Neural progenitor cell (in vitro differentiated cells): Measurements from ENCODE around the gene ACOX3. TPM values are rescaled to one million over a fixed set of nuclear protein-coding genes. Genes with fewer than 3 reads are reported as not detected.
"Not testable (repeated sequence)": the region's sequence is repeated elsewhere in the genome, so short reads cannot be mapped to it uniquely, and the experiment has no call there.

Source experiments
- DNase-seq: peaks from one replicate; pipeline ENCODE4 v3.0.0-alpha.2; 2016; ENCODE audit warnings: low spot score
- H2AFZ ChIP-seq: fragments of 200-600 bp; sonication (generic); replicated peaks from 2 replicates; pipeline ENCODE4 v1.6.1; 2016; ENCODE audit warnings: antibody characterized with exemption
- H3F3A ChIP-seq: fragments of 200-600 bp; sonication (generic); 2 replicates; pipeline ENCODE4 v1.6.1; 2016; ENCODE audit warnings: antibody characterized with exemption, low read depth
- H3K27ac ChIP-seq: fragments of 200-600 bp; sonication (generic); 2 replicates; pipeline ENCODE4 v1.5.1; 2016; ENCODE audit warnings: mild to moderate bottlenecking
- H3K27me3 ChIP-seq: fragments of 200-600 bp; sonication (generic); 2 replicates; pipeline ENCODE4 v1.6.1; 2016; ENCODE audit warnings: mild to moderate bottlenecking, moderate library complexity
- H3K36me3 ChIP-seq: fragments of 200-600 bp; sonication (generic); 2 replicates; pipeline ENCODE4 v1.5.1; 2016
- H3K4me1 ChIP-seq: fragments of 200-600 bp; sonication (generic); 2 replicates; pipeline ENCODE4 v1.6.1; 2016; ENCODE audit warnings: mixed run types
- H3K4me2 ChIP-seq: fragments of 200-600 bp; sonication (generic); 2 replicates; pipeline ENCODE4 v1.6.1; 2016
- H3K4me3 ChIP-seq: fragments of 200-600 bp; sonication (generic); 2 replicates; pipeline ENCODE4 v1.5.1; 2016
- H3K79me2 ChIP-seq: fragments of 200-600 bp; sonication (generic); 2 replicates; pipeline ENCODE4 v1.6.1; 2016; ENCODE audit warnings: low read depth
- H3K9ac ChIP-seq: fragments of 200-600 bp; sonication (generic); 2 replicates; pipeline ENCODE4 v1.6.1; 2016
- H3K9me3 ChIP-seq: fragments of 200-600 bp; sonication (generic); 2 replicates; pipeline ENCODE4 v1.5.1; 2016; ENCODE audit warnings: low read depth
- H4K20me1 ChIP-seq: fragments of 200-600 bp; sonication (generic); 2 replicates; pipeline ENCODE4 v1.6.1; 2016; ENCODE audit warnings: low read depth
- H3K27ac Mint-ChIP-seq: 3 replicates; pipeline ENCODE4 v1.8.0; 2021; ENCODE audit warnings: mixed read lengths
- H3K27me3 Mint-ChIP-seq: 2 replicates; pipeline ENCODE4 v1.8.0; 2022; ENCODE audit warnings: low read depth, mild to moderate bottlenecking, inconsistent platforms, moderate library complexity, mixed read lengths; ENCODE audit not compliant: insufficient read depth
- H3K36me3 Mint-ChIP-seq: 3 replicates; pipeline ENCODE4 v1.8.0; 2021; ENCODE audit warnings: mixed read lengths
- H3K4me1 Mint-ChIP-seq: 3 replicates; pipeline ENCODE4 v1.8.0; 2021; ENCODE audit warnings: mixed read lengths
- H3K4me3 Mint-ChIP-seq: 3 replicates; pipeline ENCODE4 v1.8.0; 2021; ENCODE audit warnings: mild to moderate bottlenecking, moderate library complexity, mixed read lengths
- H3K9me3 Mint-ChIP-seq: 3 replicates; pipeline ENCODE4 v1.8.0; 2020; ENCODE audit warnings: mixed read lengths
- EZH2 ChIP-seq: fragments of 200-600 bp; sonication (generic); IDR thresholded peaks from 2 replicates; pipeline ENCODE4 v1.6.1; 2017; ENCODE audit warnings: antibody characterized with exemption, mild to moderate bottlenecking, moderate library complexity
- EZH2phosphoT487 ChIP-seq: fragments of 200-600 bp; sonication (generic); IDR thresholded peaks from 2 replicates; pipeline ENCODE4 v1.6.1; 2017; ENCODE audit warnings: antibody characterized with exemption
- total RNA-seq: library from RNA; depleted of rRNA; stranded (reverse); fragments of >200 nt; gene quantifications from 2 replicates; pipeline ENCODE4 v1.2.3, GENCODE V29; 2015; ENCODE audit warnings: low replicate concordance
- TF ChIP-seq, protein P1 (sequence below): fragments of 200-600 bp; sonication (generic); IDR thresholded peaks from 2 replicates; pipeline ENCODE4 v1.5.1; 2017; ENCODE audit warnings: antibody characterized with exemption, mild to moderate bottlenecking

Gene ACOX3
- total RNA-seq, 1 donor from 2014 or later = 14.0 TPM

- no peak for DNase-seq
- H3K4me3 Mint-ChIP-seq = no peak overlapping the region
- Histone ChIP-seq H3K36me3 (no peaks in the 10 kb centered on the region), H3K4me1 (no peaks in the 10 kb centered on the region), H3K27me3 (no peaks in the 10 kb centered on the region), H3K9me3 (no peaks in the 10 kb centered on the region), H3F3A (no peaks in the 10 kb centered on the region), H3K4me3 (no peak overlapping the region), H2AFZ (no peak overlapping the region), H3K9ac (no peak overlapping the region), H4K20me1 (no peaks in the 10 kb centered on the region), H3K4me2 (no peak overlapping the region), H3K79me2 (no peaks in the 10 kb centered on the region), H3K27ac (no peak overlapping the region)
- TF ChIP-seq EZH2phosphoT487 (no peak), EZH2 (no peak)
- TF ChIP-seq, protein P1, sequence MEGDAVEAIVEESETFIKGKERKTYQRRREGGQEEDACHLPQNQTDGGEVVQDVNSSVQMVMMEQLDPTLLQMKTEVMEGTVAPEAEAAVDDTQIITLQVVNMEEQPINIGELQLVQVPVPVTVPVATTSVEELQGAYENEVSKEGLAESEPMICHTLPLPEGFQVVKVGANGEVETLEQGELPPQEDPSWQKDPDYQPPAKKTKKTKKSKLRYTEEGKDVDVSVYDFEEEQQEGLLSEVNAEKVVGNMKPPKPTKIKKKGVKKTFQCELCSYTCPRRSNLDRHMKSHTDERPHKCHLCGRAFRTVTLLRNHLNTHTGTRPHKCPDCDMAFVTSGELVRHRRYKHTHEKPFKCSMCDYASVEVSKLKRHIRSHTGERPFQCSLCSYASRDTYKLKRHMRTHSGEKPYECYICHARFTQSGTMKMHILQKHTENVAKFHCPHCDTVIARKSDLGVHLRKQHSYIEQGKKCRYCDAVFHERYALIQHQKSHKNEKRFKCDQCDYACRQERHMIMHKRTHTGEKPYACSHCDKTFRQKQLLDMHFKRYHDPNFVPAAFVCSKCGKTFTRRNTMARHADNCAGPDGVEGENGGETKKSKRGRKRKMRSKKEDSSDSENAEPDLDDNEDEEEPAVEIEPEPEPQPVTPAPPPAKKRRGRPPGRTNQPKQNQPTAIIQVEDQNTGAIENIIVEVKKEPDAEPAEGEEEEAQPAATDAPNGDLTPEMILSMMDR = no peak
- no peak overlapping the region for H3K27ac Mint-ChIP-seq
- peaks cover 3% of the 10 kb centered on the region for H3K27me3 Mint-ChIP-seq
- H3K36me3 Mint-ChIP-seq = no peaks in the 10 kb centered on the region
- H3K4me1 Mint-ChIP-seq = peaks cover 5% of the 10 kb centered on the region
- H3K9me3 Mint-ChIP-seq = no peaks in the 10 kb centered on the region
Observed at GRCh38 chr4:8422327-8422726, 18.2 kb downstream of the ACOX3 start.

DNA sequence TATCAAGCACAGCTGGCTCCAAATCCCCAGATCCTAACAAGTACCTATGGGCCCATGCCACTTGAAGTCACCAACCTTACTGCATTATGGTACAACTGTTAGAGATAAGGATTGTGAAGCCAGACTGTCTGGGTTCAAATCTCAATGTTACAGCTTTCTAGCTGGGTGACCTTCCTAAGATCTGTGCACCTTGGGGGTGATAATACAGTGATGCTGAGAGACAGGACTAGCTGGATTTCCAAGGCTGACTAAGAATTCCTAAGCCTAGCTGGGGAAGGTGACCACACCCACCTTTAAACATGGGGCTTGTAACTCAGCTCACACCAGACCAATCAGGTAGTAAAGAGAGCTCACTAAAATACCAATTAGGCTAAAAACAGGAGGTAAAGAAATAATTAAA lies 20.4 kb downstream of the ACOX3 start:
- H3K79me2 ChIP-seq, H3K36me3 Mint-ChIP-seq, H3K27ac Mint-ChIP-seq, H3K27me3 ChIP-seq, H3K4me1 ChIP-seq, H3K36me3 ChIP-seq, H3K4me1 Mint-ChIP-seq, H3K9me3 Mint-ChIP-seq, H3F3A ChIP-seq, H3K27me3 Mint-ChIP-seq, DNase-seq, H3K9ac ChIP-seq, H3K9me3 ChIP-seq, H3K4me3 ChIP-seq, H3K27ac ChIP-seq, H3K4me2 ChIP-seq, H4K20me1 ChIP-seq, H3K4me3 Mint-ChIP-seq, H2AFZ ChIP-seq: not testable (repeated sequence)

DNA sequence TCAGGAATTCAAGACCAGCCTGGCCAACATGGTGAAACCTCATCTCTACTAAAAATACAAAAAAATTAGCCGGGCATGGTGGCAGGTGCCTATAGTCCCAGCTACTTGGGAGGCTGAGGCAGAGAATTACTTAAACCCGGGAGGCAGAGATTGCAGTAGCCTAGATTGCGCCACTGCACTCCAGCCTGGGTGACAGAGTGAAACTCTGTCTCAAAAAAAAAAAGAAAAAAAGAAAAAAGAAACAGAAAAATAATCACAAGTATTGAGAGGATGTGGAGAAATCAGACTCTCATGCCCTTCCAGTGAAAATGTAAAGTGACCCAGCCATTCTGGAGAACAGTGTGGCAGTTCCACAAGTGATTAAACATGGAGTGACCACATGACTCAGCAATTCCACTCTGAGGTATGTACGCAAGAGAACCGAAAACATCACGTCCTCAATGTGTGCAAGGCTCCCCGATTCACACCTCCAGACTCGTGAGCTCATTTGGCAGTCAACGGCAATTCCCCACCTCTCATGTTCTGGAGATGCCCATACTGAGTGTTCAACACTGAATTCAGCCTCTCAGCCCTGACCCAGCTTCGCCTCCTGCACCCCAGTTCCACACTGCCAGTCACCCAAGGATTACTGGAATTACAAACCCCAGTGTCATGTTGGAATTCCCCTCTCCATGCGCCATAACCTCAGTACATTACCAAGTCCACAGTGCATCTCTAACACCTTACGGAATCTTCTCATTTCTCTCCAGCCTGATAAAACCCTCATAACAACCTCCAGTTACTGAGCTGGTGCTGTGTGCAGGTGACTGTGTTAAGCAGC lies 21.1 kb downstream of the ACOX3 start:
- H3K79me2 ChIP-seq = no peaks in the 10 kb centered on the region
- H3K4me1 ChIP-seq = no peaks in the 10 kb centered on the region
- Mint-ChIP-seq H3K4me1 (no peaks in the 10 kb centered on the region), H3K27ac (no peak overlapping the region), H3K4me3 (no peak overlapping the region), H3K27me3 (peaks cover 3% of the 10 kb centered on the region), H3K36me3 (peaks cover 1% of the 10 kb centered on the region), H3K9me3 (no peaks in the 10 kb centered on the region)
- no peaks in the 10 kb centered on the region for H3K9me3 ChIP-seq
- no peaks in the 10 kb centered on the region for H3F3A ChIP-seq
- H3K27ac ChIP-seq = no peak overlapping the region
- H3K36me3 ChIP-seq = no peaks in the 10 kb centered on the region
- no peak overlapping the region for H3K4me3 ChIP-seq
- H3K9ac ChIP-seq = no peak overlapping the region
- no peak overlapping the region for H2AFZ ChIP-seq
- no peaks in the 10 kb centered on the region for H3K27me3 ChIP-seq
- TF ChIP-seq, protein P1 = no peak
- no peak for TF ChIP-seq EZH2phosphoT487
- no peak for TF ChIP-seq EZH2
- no peak overlapping the region for H3K4me2 ChIP-seq
- DNase-seq = no peak
- H4K20me1 ChIP-seq = no peaks in the 10 kb centered on the region

GRCh38 chr4:8417071-8417614 lies 23.4 kb downstream of the ACOX3 start:
- Histone ChIP-seq H4K20me1 (no peaks in the 10 kb centered on the region), H3K9me3 (no peaks in the 10 kb centered on the region), H3K9ac (no peak overlapping the region), H3K27ac (no peak overlapping the region), H3K79me2 (no peaks in the 10 kb centered on the region), H3K4me3 (no peak overlapping the region), H3F3A (no peaks in the 10 kb centered on the region), H3K36me3 (no peaks in the 10 kb centered on the region), H3K4me1 (no peaks in the 10 kb centered on the region), H2AFZ (no peak overlapping the region), H3K27me3 (no peaks in the 10 kb centered on the region), H3K4me2 (no peak overlapping the region)
- no peaks in the 10 kb centered on the region for H3K9me3 Mint-ChIP-seq
- H3K4me1 Mint-ChIP-seq = no peaks in the 10 kb centered on the region
- TF ChIP-seq EZH2 = no peak
- TF ChIP-seq EZH2phosphoT487 = no peak
- TF ChIP-seq, protein P1 = no peak
- H3K4me3 Mint-ChIP-seq = no peak overlapping the region
- peaks cover 3% of the 10 kb centered on the region for H3K27me3 Mint-ChIP-seq
- H3K27ac Mint-ChIP-seq = no peak overlapping the region
- no peak for DNase-seq
- H3K36me3 Mint-ChIP-seq = peaks cover 10% of the 10 kb centered on the region
